GM18868 (cell line): ENCODE data around the gene TBCC.
"Not testable (repeated sequence)": the region's sequence is repeated elsewhere in the genome, so short reads cannot be mapped to it uniquely, and the experiment has no call there.

Experiments
- ATAC-seq: cut with Tn5 transposase; IDR thresholded peaks from one replicate; pipeline ENCODE4 v1.9.1; 2021; ENCODE audit warnings: mild to moderate bottlenecking, moderate library complexity; ENCODE audit not compliant: unreplicated experiment

Gene TBCC

DNA sequence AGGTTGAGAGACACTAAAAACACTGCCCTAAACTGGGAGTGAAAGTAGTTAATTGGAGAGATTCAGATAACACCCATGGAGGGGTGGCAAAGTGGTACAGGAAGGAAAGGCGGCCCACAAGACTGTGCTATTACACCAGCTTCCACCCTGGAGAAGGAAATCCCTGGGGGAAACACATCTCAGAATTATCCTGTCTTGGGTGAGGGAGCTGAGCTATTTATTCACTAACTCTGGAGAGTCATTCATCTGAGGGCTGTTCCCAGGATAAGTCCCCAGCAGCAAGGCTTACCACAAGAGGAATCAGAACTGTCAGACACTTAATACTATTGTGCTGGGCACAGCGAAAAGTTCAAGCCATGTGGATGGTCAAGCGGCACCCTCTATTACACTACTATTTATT, 9.9 kb downstream of the TBCC start:
- ATAC-seq, result no peak

DNA sequence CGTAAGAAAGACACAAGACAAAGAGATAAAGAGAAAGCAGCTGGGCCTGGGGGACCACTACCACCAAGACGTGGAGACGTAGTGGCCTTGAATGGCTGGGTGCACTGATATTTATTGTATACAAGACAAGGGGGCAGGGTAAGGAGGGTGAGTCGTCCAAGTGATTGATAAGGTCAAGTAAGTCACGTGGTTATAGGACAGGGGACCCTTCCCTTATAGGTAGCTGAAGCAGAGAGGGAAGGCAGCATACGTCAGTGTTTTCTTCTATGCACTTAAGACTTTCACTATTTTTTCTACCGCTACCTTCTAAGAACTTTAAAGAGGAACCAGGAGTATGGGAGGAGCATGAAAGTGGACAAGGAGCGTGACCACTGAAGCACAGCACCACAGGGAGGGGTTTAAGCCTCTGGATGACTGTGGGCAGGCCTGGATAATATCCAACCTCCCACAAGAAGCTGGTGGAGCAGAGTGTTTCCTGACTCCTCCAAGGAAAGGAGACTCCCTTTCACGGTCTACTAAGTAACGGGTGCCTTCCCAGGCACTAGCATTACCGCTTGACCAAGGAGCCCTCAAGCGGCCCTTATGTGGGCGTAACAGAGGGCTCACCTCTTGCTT, 11.9 kb downstream of the TBCC start:
- not testable (repeated sequence) for ATAC-seq

DNA sequence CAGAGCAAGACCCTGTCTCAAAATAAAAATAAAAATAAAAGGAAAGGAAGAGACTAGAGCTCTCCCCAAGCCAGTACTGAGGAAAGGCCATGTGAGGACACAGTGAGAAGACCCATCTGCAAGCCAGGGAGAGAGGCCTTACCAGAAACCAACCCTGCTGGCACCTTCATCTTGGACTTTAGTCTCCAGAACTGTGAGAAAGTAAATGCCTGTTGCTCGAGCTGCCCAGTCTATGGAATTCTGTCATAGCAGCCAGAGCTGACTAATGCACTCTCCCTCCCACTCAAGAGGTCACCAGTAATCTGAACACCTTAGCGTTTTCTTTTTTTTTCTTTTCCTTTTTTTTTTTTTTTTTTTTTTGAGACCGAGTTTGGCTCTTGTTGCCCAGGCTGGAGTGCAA, 16.2 kb downstream of the TBCC start:
- ATAC-seq, result no peak

DNA sequence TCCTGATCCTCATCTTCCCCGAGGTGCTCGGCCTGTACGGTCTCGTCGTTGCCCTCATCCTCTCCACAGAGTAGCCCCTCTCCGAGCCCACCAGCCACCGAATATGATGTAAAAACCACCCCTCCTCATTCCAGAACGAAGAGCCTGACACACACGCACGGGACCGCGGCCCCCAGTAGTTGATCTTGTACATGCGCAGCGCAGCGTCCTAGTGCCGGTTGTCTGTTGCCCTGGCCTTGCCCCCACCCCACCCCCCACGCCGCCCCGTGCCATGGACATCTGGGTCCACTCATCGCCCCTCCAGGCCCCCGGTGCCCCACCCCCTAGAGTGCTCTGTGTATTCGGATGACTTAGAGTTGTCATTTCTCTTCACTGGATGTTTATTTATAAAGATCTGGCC, 18.3 kb downstream of the TBCC start:
- ATAC-seq, result no peak

- ATAC-seq, result no peak
Observed at GRCh38 chr6:42727087-42727611, 18.8 kb downstream of the TBCC start.

- peak; percentile 76 for ATAC-seq
Observed at GRCh38 chr6:42726485-42727086, 19.3 kb downstream of the TBCC start.

- ATAC-seq, result no peak
Observed at GRCh38 chr6:42726026-42726425, 19.9 kb downstream of the TBCC start.

GRCh38 chr6:42724825-42725224, 21.1 kb downstream of the TBCC start:
- ATAC-seq, result no peak

- no peak for ATAC-seq
Observed at GRCh38 chr6:42722497-42722896, 23.4 kb downstream of the TBCC start, which contains the start of gene PRPH2. PRPH2 (minus strand) TSS chr6:42722597; CDS start chr6:42722334, 263 bp downstream.

- ATAC-seq, result no peak
Observed at GRCh38 chr6:42720739-42721138, 25.2 kb downstream of the TBCC start.

DNA sequence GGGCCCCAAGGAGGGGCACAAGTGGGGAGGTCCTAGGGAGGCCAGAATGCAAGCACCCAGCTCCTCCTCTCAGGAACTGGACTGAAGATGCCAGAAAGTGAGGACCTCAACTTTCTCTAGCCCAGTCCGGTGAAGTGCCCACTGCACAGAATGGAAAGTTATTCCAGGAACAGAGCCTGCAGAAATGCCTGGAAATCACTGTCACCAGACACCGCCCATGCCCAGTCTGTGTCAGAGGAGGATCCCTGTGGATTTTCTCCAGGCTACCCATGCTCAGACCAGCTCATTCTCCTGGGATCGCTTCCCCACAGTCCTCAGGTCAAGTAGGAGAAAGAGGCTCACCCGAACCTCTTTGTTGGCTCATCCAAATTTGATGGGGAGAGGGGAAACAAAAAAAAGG, 30.0 kb downstream of the TBCC start:
- ATAC-seq, result no peak

DNA sequence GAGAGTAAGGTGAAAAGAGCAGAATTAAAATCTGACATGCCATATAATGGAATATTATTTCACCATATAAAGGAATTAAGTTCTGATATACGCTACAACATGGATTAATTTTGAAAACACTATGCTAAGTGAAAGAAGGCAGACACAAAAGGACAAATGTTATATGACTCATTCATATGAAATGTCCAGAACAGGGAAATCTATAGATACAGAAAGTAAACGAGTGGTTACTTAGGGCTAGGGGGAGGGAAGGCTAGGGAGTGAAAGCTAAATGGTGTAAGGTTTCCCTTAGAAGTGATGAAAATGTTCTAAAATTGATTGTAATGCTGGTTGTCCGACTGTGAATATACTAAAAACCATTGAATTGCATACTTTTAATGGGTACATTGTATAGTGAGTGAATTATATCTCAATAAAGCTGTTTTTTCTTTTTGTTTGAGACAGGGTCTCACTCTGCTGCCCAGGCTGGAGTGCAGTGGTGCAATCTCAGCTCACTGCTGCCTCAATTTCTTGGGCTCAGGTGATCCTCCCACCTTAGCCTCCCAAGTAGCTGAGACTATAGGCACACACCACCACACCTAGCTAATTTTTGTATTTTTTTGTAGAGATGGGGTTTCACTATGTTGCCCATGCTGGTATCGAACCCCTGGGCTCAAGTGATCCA, 31.7 kb downstream of the TBCC start:
- ATAC-seq, result no peak

DNA sequence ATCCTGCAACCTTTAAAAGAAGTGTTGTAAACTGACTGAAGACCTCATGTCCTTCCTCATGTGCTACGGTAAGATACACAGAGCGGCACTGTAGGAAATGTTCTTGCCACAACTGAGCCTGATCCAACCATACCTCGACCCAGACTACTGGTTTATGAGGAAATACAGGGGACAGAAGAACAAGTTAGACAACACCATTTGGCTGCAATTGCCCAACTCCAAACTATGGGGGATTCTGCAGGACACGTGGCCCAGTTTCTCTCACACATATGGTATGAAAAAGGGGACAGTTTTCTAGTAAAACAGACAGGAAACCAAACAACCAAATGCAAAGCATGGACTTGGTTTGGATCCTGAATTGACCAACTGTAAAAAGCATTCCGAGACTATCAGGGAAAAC, 34.0 kb downstream of the TBCC start:
- no peak for ATAC-seq

GRCh38 chr6:42710316-42710715, 35.6 kb downstream of the TBCC start:
- ATAC-seq, result no peak

- ATAC-seq, result no peak
Observed at GRCh38 chr6:42709871-42710270, 36.0 kb downstream of the TBCC start.

DNA sequence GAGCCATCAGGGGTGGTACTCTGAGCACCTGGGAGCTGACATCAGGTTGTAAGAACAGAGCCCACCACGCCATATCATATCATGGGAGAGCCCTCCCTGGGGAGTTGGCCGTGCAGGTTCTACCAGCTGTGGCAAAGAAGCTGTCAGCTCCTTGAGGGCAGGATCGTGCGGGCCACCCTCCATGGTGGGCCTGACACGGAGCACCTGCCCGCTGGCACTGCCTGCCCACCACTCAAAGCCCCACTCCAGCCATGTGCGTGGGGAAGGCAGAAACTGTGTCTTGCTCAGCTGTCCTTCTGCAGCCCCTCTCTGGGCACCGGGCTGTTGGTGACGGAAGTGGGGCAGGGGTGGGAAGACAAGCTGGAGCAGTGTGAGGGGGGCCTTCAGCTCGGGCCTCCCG, 37.8 kb downstream of the TBCC start:
- no peak for ATAC-seq

DNA sequence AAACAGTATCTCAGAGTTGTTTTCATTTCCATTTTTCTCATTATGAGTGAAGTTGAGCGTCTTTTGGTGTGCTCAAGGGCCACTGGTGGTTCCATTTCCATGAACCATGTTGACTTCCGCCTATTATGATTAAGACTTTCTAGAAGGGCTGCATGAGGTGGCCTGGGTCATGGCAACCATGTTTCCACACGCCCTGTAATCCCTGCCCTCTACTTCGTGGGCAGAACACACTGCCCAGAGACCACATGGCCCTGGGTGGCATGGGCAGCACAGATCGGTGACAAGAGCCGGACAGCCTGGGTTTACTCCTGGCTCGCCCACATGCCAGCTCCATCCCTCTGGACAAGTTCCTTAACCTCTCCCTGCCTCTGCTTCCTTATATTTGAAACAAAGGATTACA, 38.3 kb downstream of the TBCC start:
- ATAC-seq, result no peak

GRCh38 chr6:42704937-42705374, 40.9 kb downstream of the TBCC start:
- no peak for ATAC-seq

DNA sequence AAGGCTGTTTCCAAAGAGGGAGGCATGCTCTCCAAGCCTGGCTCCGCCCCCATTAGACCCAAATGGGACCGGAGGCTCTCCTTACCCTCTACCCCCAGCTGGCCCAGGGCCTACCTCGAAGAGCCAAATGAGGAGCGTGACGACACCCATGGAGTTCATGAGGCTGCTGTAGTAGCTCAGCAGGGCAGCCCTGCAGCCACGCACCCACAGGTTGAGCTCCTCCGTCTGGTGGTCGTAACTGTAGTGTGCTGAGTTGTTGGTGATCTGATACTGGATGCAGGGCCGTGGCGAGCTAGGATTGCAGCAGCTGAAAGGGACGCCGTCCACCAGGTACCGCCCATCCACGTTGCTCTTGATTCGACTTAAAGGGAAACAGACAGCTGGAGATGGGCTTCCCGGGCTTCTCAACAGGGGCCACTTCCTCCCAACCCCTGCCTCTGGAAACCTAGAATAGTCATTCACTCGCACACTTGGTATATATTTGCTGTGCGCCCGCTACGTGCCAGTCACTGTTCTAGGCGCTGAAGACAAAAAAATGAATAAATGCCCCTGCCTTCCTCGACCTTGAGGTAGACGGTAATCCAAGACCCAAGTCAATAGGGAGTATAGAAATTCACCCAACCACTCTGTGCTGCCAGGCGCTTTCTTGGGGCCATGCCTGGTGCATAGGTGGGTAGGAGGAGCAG, 41.5 kb downstream of the TBCC start:
- no peak for ATAC-seq

GRCh38 chr6:42702786-42703185, 43.1 kb downstream of the TBCC start:
- ATAC-seq, result not testable (repeated sequence)

- no peak for ATAC-seq
Observed at GRCh38 chr6:42702200-42702599, 43.7 kb downstream of the TBCC start.

- no peak for ATAC-seq
Observed at GRCh38 chr6:42698217-42698616, 47.7 kb downstream of the TBCC start.
